ENCODE data around the gene ATXN10. TPM values are rescaled to one million over a fixed set of nuclear protein-coding genes. Genes with fewer than 3 reads are reported as not detected.

ATXN10 gene
- total and polyA plus RNA-seq, 2 experiments from 2014 or later, result 99.0 to 163 TPM

DNA sequence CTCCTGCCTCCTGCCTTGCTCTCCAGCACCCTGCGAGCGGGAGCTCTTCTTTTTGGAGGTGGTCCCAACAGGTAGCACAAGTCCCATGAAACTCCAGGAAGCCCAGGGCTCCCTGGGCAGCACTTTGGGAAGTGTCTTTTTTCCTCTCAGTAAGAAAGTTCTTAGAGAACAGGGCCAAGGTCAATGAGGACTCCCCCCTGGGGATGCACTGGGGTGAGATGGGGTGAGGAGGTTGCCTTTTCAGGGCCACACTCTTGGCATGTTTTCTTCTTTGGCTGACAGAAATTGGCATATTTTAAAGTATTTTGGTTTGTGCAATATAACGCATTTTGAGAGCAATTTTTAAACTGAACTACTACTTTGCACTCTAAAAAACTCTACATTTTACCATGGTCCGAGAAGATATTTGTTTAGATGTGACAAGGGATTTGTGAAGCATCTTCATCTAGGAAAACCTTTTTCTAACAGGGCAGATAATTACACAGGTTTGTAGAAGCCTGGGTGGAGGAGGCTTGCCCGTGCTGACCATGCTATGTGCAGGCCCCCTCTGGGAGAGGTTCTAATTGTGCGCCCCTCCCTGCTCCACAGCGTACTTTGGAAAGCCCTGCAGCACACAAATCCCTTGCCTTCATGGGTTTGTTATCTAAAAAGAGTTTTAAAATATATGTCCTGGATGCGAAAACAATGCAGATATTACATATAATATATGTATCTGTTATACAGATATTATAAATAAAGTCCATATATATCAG, 165.0 kb downstream of the ATXN10 start (continued):
- TF ChIP-seq ZNF462 (CRISPR knock-in tag; IDR thresholded peaks at IDR 0.05), result no peak
- no peak for TF ChIP-seq EZH2 (IDR thresholded peaks at IDR 0.05; ENCODE audit: low read depth, unreplicated experiment)
- no peak for TF ChIP-seq EZH2phosphoT487 (IDR thresholded peaks at IDR 0.05; ENCODE audit: unreplicated experiment)
- no peak for TF ChIP-seq ZNF114 (CRISPR knock-in tag; IDR thresholded peaks at IDR 0.05)
- TF ChIP-seq REST (IDR thresholded peaks at IDR 0.05; ENCODE audit: unreplicated experiment), result no peak
- TF ChIP-seq JUNB (IDR thresholded peaks at IDR 0.05; ENCODE audit: unreplicated experiment), result no peak

All from GM23338 (cell line).